PC-9 (cell line): ENCODE results near the gene SNAPC4. TPM values are rescaled to one million over a fixed set of nuclear protein-coding genes. Genes with fewer than 3 reads are reported as not detected.

Experiments used
- BruUV-seq: library from RNA; stranded (reverse); fragments of 400-500 nt; replicated peaks from 2 replicates; lab custom pipeline; 2021; lab: Mats Ljungman, UMichigan
- CTCF ChIA-PET: fragments of 300-600 bp; sonication (Branson Sonifier 250); formaldehyde crosslinking; loops from one replicate; lab custom pipeline; 2022; ENCODE audit warnings: antibody characterized with exemption; lab: Charles Lee
- POLR2A ChIA-PET: fragments of 300-600 bp; sonication (Branson Sonifier 250); formaldehyde crosslinking; loops from one replicate; lab custom pipeline; 2022; ENCODE audit warnings: antibody characterized with exemption; ENCODE audit not compliant: unreplicated experiment; lab: Charles Lee
- DNase-seq, 2 experiments: peaks; one replicate each; pipeline versions ENCODE4 v3.0.0 to v3.0.0-alpha.2; 2015 to 2022; ENCODE audit warnings: mixed read lengths in 1 of 2
- H2AFZ ChIP-seq: fragments of 200-600 bp; sonication (generic); 2 replicates; pipeline ENCODE4 v1.8.1; 2017; ENCODE audit warnings: antibody characterized with exemption
- H3F3A ChIP-seq: fragments of 200-600 bp; sonication (generic); 2 replicates; pipeline ENCODE4 v1.8.1; 2017; ENCODE audit warnings: antibody characterized with exemption, mild to moderate bottlenecking, low read depth; ENCODE audit not compliant: insufficient read depth
- H3K27ac ChIP-seq: fragments of 200-600 bp; sonication (generic); 2 replicates; pipeline ENCODE4 v1.6.1; 2016; ENCODE audit warnings: mixed run types
- H3K27me3 ChIP-seq: fragments of 200-600 bp; sonication (generic); 2 replicates; pipeline ENCODE4 v1.6.1; 2016; ENCODE audit warnings: low read depth, mixed run types; ENCODE audit not compliant: insufficient read depth
- H3K36me3 ChIP-seq: fragments of 200-600 bp; sonication (generic); 2 replicates; pipeline ENCODE4 v1.6.1; 2016; ENCODE audit warnings: low read depth, mixed run types
- H3K4me1 ChIP-seq: fragments of 200-600 bp; sonication (generic); replicated peaks from 2 replicates; pipeline ENCODE4 v1.6.1; 2016; ENCODE audit warnings: mixed run types; ENCODE audit not compliant: insufficient read depth
- H3K4me2 ChIP-seq: fragments of 200-600 bp; sonication (generic); 2 replicates; pipeline ENCODE4 v1.6.1; 2017; ENCODE audit warnings: mixed run types
- H3K4me3 ChIP-seq: fragments of 200-600 bp; sonication (generic); 2 replicates; pipeline ENCODE4 v1.6.1; 2016; ENCODE audit warnings: mixed run types
- H3K79me2 ChIP-seq: fragments of 200-600 bp; sonication (generic); 2 replicates; pipeline ENCODE4 v1.6.1; 2017; ENCODE audit warnings: low read depth, mixed run types
- H3K9me2 ChIP-seq: fragments of 200-600 bp; sonication (generic); 2 replicates; pipeline ENCODE4 v1.8.1; 2017; ENCODE audit warnings: mild to moderate bottlenecking; ENCODE audit not compliant: insufficient read depth
- H3K9me3 ChIP-seq: fragments of 200-600 bp; sonication (generic); 2 replicates; pipeline ENCODE4 v1.8.1; 2016; ENCODE audit warnings: low read depth; ENCODE audit not compliant: insufficient read depth
- H4K20me1 ChIP-seq: fragments of 200-600 bp; sonication (generic); 2 replicates; pipeline ENCODE4 v1.8.1; 2017; ENCODE audit not compliant: insufficient read depth
- CTCF ChIP-seq: fragments of 200-600 bp; sonication (generic); conservative IDR thresholded peaks from 2 replicates; pipeline ENCODE4 v1.6.1; 2017; ENCODE audit warnings: mixed run types, antibody characterized with exemption, mild to moderate bottlenecking, moderate library complexity
- EZH2 ChIP-seq: fragments of 200-600 bp; sonication (generic); IDR thresholded peaks from 2 replicates; pipeline ENCODE4 v1.8.0; 2017; ENCODE audit warnings: antibody characterized with exemption, low read depth
- intact Hi-C: fragments of 100-400 bp; cut with micrococcal nuclease; formaldehyde crosslinking; loops from one replicate; pipeline ENCODE4 v1.10.0; 2022; ENCODE audit not compliant: unreplicated experiment
- total RNA-seq: library from RNA; stranded (reverse); gene quantifications from 2 replicates; pipeline ENCODE4 v1.2.3, GENCODE V29; 2021

The SNAPC4 gene
- total RNA-seq, 1 experiment from 2014 or later, result 14.4 TPM

GRCh38 chr9:136376457-136376856 is 23.5 kb downstream of the SNAPC4 start:
- H3K9me3 ChIP-seq, result no peaks in the 10 kb centered on the region
- DNase-seq, result no peak
- ChIA-PET CTCF (no interaction called here), POLR2A (no interaction called here)
- intact Hi-C loops, result no loop called here
- no TSS peak for BruUV-seq
- no peak overlapping the region for H3K4me2 ChIP-seq
- H3K4me3 ChIP-seq, result no peak overlapping the region
- peaks cover 11% of the 10 kb centered on the region; the same call in 1 of the 2 replicates for H3F3A ChIP-seq
- TF ChIP-seq CTCF, result no peak
- no peak for TF ChIP-seq EZH2
- no peak overlapping the region for H2AFZ ChIP-seq
- H3K27ac ChIP-seq, result no peak overlapping the region
- H4K20me1 ChIP-seq, result no peaks in the 10 kb centered on the region
- no peaks in the 10 kb centered on the region for H3K79me2 ChIP-seq
- H3K4me1 ChIP-seq, result peaks cover 25% of the 10 kb centered on the region
- H3K9me2 ChIP-seq, result no peaks in the 10 kb centered on the region
- no peaks in the 10 kb centered on the region for H3K36me3 ChIP-seq
- H3K27me3 ChIP-seq, result no peaks in the 10 kb centered on the region

GRCh38 chr9:136375096-136375495 is 24.9 kb downstream of the SNAPC4 start:
- Histone ChIP-seq H3K4me3 (no peak overlapping the region), H3K27ac (no peak overlapping the region), H3K4me2 (no peak overlapping the region), H3K9me2 (no peaks in the 10 kb centered on the region), H3K4me1 (peaks cover 25% of the 10 kb centered on the region), H3K79me2 (no peaks in the 10 kb centered on the region), H4K20me1 (no peaks in the 10 kb centered on the region), H3F3A (peaks cover 11% of the 10 kb centered on the region; the same call in 1 of the 2 replicates), H2AFZ (no peak overlapping the region), H3K9me3 (no peaks in the 10 kb centered on the region), H3K27me3 (no peaks in the 10 kb centered on the region), H3K36me3 (no peaks in the 10 kb centered on the region)
- DNase-seq, result no peak
- no TSS peak for BruUV-seq
- intact Hi-C loops, result no loop called here
- no peak for TF ChIP-seq CTCF
- TF ChIP-seq EZH2, result no peak
- POLR2A ChIA-PET, result no interaction called here
- CTCF ChIA-PET, result interaction anchor here (0.5 kb wide), 2 partner anchors 8 to 22 kb away, joined by 5 to 8 read pairs; no protein-coding TSS in a partner anchor

- no peak overlapping the region for H2AFZ ChIP-seq
- ChIA-PET POLR2A (interaction anchor here (0.6 to 0.8 kb wide), 2 partner anchors 11 to 63 kb away, joined by 4 to 12 read pairs; partner anchors contain the start of gene DNLZ), CTCF (no interaction called here)
- H3K27ac ChIP-seq, result no peak overlapping the region
- no peaks in the 10 kb centered on the region for H3K36me3 ChIP-seq
- intact Hi-C loops, result loop anchor here (5.0 kb wide), 1 partner anchor 62 kb away; no protein-coding TSS in a partner anchor
- H3K9me3 ChIP-seq, result no peaks in the 10 kb centered on the region
- no peaks in the 10 kb centered on the region for H3K27me3 ChIP-seq
- peaks cover 11% of the 10 kb centered on the region; the same call in 1 of the 2 replicates for H3F3A ChIP-seq
- no peak overlapping the region; the same call in 1 of the 2 replicates for H3K4me2 ChIP-seq
- H4K20me1 ChIP-seq, result no peaks in the 10 kb centered on the region
- TF ChIP-seq EZH2 (no peak), CTCF (no peak)
- DNase-seq, result no peak
- H3K4me3 ChIP-seq, result no peak overlapping the region
- BruUV-seq, result no TSS peak
- no peaks in the 10 kb centered on the region for H3K79me2 ChIP-seq
- H3K9me2 ChIP-seq, result no peaks in the 10 kb centered on the region
- peaks cover 25% of the 10 kb centered on the region for H3K4me1 ChIP-seq
These were observed 25.8 kb downstream of the SNAPC4 start for GRCh38 chr9:136374183-136374575.
